Effector CD4-positive, alpha-beta T cell (primary cell): ENCODE data around the gene AQP7.
A peak's percentile ranks its signal among the peaks of the same experiment; 100 is the strongest.
"Not testable (repeated sequence)": the region's sequence is repeated elsewhere in the genome, so short reads cannot be mapped to it uniquely, and the experiment has no call there.

Experiments
- DNase-seq: peaks from one replicate; pipeline ENCODE4 v3.0.0-alpha.2; 2020
- total RNA-seq: gene quantifications from one replicate; lab custom pipeline; 2026; lab: John Stamatoyannopoulos, UW

Gene AQP7
- 0.56 reads per million for total RNA-seq

GRCh38 chr9:33402371-33402770 lies at the start of gene AQP7:
Gene AQP7, minus strand, starts transcription at chr9:33402568. Its CDS starts 1,306 bp downstream, at chr9:33401262.
- DNase-seq, result not testable (repeated sequence)

GRCh38 chr9:33450621-33451146 lies 48.3 kb upstream of the AQP7 start:
- DNase-seq, result no peak

- DNase-seq, result no peak
These were observed 47.3 kb upstream of the AQP7 start for GRCh38 chr9:33449715-33450114.

DNA sequence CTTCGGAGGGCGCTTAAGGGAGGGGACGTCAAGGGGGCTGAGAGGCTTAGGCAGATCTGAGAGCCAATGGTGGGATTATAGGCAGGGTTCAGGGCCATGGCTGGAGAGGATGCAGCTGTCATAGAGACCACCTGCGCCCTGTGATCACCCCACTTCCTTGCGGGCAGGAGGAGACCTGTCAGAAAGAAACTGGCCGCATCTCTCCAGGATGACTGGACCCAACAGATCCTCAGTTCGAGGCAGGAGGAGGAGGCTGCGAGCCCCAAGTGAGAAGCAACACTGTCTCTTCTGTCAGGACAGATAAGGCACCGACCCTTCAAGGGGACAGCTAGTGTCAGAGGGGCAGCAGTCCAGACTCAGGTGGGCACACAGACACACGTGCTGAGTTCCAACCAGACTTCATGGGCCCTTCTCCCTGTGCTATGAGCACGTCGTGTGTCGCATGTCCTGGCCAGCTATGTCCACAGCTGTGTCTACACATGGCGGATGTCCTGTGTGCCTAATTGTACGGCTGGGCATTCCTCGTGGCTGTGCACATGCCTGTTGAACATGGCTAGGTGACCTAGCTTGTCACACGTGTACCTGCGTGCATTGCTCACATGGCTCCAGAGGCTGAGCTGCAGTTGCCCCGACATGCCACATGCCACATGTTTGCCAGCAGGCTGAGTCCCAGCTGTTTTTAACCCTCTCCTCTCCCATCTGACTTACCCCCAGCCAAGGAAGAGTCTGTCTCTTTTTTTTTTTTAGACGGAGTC lies 45.6 kb upstream of the AQP7 start:
- DNase-seq, result no peak

DNA sequence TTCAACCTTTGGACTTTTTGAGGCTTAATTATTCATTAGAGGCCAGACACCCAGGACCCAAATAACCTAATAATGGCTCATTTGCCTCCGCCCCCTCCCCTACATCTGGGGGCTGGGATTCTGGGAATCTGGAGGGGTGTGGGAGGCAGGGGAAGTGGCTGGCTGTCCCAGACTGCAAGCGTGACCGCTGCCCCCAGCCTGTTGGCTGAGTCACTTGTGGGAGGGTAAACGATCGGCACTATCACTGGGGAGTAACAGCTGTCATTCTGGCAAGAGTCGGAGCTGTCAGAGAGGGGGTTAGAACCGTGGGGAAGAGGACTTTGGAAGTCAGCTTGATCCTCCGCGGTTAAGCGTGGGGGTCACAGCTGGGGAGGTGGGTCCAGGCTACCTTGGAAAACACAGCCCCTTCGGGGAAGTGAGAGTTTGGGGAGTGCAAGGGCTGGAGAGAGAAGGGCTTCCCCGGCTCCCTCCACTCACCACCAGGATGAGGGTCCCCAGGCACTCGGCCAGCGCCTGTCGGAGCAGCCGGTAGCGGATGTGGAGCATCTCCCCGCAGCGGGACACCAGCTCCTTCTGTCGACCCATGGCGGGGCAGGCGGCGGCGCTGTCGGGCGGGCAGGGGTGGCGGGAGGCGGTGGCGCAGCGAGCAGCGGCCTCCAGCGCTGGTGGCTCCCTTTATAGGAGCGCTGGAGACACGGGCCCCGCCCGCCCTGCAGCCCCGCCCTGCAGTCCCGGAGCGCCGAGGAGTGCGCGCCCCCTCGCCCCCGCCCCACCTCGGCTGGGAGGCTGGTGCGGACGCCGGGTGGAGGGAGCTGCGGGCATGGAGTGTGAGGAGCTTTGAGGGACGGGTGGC lies 44.8 kb upstream of the AQP7 start, which contains the start of gene AQP3:
Gene AQP3, minus strand, starts transcription at position 648 of the 853 bp plus-strand sequence. Its CDS starts 63 bp downstream, at position 585.
- peak; percentile 70 for DNase-seq

DNA sequence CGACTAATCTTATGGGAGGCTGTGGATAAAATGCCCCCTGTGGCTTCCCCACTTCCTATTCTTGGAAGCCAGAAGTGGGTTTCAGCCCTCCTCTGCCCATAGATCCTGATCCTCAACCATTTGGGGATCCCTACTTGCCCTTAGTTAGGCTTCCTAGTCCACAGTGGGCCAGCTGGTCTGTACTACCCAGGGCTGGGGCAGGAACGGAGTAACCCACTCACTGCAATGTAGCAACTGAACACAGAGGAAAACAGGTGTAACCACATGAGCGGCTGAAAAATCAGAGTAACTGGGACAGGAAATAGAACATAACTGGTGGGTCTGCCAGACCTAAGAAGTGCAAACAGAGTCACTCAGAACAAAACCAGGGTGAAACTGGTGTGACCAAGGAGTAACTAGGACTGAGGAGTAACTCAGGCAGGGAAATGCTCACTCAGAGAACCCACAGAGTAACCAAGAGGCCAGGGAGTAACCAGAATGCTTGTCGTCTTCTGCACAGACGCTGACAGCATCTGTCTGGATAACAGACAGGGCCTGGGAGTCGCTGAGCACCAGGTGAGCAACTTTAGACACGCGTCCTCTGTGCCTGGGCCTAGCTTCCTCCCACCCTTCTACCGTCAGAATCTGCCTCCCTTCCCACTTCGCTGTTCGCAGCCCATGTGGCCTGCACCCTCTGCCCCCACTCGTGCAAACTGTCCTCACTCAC lies 44.0 kb upstream of the AQP7 start:
- peak; percentile 49 for DNase-seq

- peak; percentile 21 for DNase-seq
These were observed 43.2 kb upstream of the AQP7 start for GRCh38 chr9:33445389-33446239.

DNA sequence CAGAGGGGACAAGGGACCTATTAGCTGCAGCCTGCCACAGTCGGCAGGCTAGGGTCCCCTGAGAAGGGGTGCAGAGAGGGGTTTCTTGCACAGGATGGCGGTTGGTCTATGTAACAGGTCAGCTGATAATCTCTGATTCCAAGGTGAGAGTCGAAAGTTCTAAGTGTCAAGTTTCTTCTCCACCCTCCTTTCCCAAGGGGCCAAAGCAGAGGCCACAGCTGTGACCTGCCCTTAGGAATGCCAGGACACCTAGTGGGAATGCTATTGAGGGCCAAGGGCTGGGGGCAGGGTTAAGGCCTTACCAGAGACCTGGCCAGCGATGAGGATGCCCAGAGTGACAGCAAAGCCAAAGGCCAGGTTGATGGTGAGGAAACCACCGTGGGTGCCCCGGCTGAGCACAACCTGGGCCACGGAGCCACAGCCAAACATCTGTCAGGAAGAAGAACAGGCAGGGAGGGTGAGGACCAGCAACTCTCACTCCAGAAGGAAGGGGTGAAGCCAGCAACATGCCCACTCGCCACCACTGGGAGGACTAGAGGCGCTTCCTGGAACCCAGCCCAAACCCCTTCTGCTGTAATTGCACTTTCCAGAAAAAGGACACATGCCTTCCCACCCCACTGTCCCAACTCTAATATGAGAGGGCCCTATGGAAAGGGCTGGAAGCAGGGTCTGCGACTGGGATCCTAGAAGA lies 41.2 kb upstream of the AQP7 start:
- no peak for DNase-seq

DNA sequence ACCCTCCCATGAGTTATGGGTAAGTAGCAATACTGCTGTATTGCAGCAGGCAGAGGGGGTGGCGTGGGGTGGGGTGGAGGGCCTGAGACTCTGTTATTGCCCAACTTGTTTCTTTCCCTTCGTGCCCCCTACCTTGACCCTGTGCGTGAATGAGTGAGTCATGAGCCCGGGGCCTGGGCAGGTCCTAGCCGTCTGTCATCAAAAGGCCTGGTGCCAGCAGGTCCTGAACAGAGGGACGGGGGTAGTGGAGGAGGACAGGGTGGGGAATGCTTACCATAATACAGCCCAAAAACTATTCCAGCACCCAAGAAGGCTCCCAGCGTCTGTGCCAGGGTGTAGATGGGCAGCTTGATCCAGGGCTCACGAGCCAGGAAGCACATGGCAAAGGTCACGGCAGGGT lies 40.7 kb upstream of the AQP7 start:
- no peak for DNase-seq

- no peak for DNase-seq
These were observed 39.8 kb upstream of the AQP7 start for GRCh38 chr9:33442125-33442524.

GRCh38 chr9:33440609-33441008 lies 38.2 kb upstream of the AQP7 start:
- DNase-seq, result no peak

DNA sequence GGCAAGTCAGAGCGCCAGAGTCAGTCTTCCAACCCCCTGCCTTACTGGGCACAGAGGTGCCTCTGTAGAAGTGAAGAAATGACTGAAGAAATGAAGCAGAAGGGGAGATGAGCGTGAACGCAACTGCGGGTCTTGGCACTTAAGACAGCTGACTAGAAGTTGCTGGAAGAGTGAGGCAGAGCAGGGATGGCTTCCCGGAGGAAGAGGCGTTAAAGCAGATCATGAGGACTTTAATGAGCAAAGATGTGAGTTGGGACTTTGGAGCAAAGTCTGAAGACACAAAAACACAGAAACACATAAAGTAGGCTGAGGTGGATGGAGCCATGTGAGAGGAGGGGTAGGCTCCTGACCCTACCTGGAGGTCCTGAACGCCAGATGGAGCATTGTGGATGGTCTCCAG lies 37.8 kb upstream of the AQP7 start:
- no peak for DNase-seq

GRCh38 chr9:33439731-33440130 lies 37.4 kb upstream of the AQP7 start:
- DNase-seq, result no peak

- no peak for DNase-seq
These were observed 36.7 kb upstream of the AQP7 start for GRCh38 chr9:33438926-33439680.

DNA sequence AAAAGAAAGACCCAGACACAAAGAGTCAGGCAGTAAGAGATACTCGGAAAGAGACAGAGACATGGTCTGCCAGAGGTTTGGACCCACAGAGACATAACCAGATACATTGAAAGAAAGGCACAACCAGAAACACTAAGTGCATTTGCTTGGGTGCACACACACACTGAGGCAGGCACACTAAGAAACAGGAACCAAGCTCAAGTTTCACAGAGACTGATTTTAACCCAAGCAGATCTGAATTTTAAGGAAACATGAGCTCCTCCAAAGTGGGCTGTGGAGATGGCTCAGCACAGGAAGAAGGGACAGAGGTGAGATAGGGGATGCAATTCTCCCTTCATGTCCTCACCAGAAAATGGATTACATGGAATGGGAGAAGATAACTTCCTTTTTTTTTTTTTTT lies 35.5 kb upstream of the AQP7 start:
- no peak for DNase-seq

- no peak for DNase-seq
These were observed 34.8 kb upstream of the AQP7 start for GRCh38 chr9:33437205-33437604.

DNA sequence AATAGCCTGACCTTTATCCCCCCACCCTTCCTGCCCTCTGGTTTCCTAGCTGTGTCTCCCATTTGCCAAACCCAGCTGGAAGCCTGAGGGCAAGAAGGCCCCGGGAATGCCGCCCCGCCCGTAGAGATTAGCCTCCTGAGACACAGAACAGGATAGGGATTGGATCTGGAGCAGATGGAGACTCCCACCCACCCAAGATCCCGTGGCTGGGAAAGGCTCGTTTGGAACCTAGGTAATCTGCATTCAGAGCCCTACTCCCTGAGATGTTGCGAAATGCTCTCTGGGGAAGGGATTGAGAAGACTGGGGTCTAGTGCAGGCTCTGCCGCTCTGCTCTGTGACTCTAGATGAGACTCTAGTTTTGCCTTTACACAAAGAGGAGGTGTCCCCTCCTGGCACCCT lies 34.1 kb upstream of the AQP7 start:
- DNase-seq, result no peak

GRCh38 chr9:33435821-33436277 lies 33.5 kb upstream of the AQP7 start:
- DNase-seq, result no peak

DNA sequence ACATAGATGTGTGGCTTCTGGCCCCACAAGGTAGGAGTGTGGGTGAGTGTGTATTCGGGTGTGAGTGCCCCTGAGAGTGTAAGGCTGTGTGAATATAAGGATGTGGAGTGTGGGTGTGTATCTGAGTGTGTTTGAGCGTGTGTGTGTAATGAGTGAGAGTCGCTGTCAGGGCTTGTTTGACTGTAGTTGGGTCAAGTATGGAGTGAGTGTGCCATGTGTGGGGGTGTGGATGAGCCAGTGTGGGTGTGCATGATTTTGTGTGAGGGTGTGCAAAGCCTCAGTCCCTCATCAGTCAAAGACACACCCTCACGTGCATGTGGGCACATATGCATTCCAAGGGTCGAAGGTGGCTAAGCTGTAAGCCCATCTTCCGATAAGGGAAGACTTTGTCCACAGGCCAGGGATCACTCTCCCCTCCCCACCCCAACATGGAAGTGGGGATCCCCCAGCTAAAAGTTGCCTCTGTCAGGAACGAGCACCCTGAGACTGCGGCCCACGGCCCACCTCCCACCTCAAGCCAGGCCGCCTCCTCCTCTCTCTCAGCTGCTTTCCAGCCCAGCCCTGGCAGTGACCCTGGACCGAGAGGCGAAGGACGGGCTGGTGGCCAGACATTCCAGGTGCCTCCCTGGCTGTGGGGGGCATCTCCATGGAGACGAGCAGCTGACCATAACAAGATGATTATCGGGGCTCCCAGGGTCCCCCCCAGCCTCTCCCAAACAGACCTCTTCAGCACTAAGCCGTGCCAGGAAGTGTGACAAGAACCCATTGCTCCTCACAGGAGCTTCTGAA lies 32.1 kb upstream of the AQP7 start:
- DNase-seq, result no peak

DNA sequence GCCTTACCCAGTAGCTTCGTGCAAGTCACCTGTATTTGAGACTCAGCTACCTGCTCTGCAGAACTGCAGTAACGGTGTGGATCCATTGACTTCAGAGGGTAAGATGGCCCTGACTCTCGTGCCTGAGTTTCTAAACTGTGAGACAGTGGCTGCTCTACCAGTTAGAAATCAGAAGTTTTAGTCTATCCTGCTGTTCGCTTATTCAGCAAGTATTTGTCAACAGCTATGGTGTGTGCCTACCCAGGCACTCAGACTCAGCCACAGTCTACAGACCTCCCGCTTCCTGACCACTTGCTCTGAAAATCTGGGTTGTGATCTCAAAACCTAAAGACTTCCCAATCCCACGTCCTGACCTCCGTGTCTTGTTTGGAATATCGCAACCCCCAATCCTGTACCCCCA lies 31.5 kb upstream of the AQP7 start:
- DNase-seq, result no peak
